Effector CD8-positive, alpha-beta T cell (primary cell): ENCODE measurements around the gene POFUT2.

ENCODE experiments used
- DNase-seq: peaks from one replicate; lab custom pipeline; 2025; lab: John Stamatoyannopoulos, UW

The POFUT2 gene

GRCh38 chr21:45283035-45283610 lies 4.6 kb downstream of the POFUT2 start:
- no peak for DNase-seq

GRCh38 chr21:45282283-45283034 lies 5.2 kb downstream of the POFUT2 start:
- DNase-seq: no peak

GRCh38 chr21:45281411-45282282 lies 6.0 kb downstream of the POFUT2 start:
- no peak for DNase-seq

DNA sequence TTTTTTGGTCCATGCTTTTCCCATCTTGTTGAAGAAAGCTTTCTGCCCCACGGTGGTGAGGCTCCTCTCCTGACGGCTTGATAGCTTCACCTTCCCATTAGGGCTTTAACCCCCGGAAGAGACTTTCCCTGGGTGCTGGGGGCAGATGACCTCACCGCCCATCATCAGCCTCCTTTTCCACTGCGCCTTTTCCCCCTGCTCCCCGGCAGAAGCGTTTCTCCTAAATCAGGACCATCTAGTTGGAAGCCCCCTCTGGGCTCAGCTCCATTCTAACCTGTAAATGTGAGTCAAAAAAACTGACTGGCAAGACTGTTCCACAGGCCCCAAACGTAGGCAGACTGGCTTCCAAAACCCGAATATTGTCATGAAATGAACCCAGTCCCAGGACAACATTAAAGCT lies 6.7 kb downstream of the POFUT2 start:
- DNase-seq: no peak

DNA sequence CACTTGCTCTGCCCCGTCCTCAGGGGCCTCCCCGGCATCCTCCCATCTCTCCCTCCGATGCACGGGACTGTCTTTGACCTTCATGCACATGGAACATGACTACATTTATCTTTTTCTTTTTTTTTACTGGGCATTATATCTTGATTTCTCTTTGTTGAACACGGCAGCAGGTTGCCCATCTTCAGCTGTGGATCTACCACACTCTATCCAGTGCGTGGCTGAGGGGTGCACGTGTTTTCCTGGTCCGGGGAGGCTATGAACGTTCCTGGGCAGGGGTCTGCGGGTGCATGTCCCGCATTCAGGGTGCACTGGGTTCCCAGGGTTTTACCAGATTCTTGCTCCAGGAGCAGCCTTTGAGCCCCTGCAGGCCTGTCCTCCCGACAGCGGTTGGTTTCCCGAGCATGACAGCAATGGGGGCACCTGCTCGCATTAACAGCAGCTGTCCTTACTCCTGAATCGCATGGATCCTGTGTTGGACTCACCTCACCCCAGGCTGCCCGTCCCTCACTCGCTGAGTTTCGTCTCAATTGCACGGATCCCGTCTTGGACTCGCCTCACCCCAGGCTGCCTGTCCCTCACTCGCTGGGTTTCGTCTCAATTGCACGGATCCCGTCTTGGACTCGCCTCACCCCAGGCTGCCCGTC lies 7.4 kb downstream of the POFUT2 start:
- no peak for DNase-seq

DNA sequence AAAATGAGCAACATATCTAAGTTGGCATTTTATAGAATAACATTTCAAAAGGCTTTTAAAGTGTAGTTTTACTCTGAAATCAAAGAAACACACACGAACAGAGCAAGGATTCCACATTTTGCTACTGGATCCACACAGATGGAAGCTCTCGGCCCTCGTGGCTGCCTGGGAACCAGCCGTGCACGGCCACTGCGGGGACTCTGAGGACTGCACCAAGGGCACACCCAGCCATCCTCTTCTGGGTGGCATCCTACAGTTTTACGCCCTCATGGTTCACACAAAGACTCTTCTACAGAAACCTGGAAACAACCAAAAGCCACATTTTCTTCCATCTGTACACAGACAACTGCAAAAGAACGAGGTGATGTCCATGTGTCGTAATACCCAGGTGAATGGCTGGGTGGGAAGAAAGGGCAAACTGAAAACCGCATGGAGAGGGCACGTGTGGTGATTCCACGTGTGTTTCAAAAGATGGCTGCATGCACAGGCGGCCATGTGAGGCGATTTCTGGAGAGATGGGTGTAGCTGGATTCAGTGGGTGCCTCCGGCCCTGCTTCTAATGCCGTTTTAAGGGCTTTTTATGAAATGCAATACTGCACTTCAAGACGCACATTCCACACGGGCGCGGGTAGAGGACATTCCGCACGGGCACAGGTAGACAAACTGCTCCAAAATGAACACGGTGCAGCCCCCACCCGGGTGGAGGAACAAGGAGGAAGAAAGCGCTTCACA lies 8.1 kb downstream of the POFUT2 start:
- no peak for DNase-seq

- no peak for DNase-seq
Observed at GRCh38 chr21:45278156-45278911, 9.4 kb downstream of the POFUT2 start.

GRCh38 chr21:45277101-45278045 lies 10.3 kb downstream of the POFUT2 start:
- DNase-seq: no peak

DNA sequence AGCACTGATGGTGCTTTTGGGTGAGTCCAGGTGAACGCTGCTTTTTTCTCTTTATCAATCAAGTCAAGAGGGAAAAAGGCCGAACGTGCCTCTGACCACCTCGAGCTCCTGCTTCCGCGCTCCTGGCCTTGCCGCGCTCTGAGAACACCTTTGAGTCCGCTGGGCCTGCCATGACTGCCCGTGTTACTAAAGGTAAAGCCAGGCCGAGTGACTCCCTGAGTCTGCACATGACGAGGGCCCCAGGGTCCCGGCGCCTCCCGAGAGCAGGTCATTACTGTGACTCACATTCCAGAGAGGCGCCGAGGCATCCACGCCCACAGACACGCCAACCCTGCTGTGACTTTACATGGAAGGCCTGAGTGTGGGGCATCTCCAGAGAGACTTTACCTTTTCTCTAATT lies 11.1 kb downstream of the POFUT2 start:
- DNase-seq: no peak

DNA sequence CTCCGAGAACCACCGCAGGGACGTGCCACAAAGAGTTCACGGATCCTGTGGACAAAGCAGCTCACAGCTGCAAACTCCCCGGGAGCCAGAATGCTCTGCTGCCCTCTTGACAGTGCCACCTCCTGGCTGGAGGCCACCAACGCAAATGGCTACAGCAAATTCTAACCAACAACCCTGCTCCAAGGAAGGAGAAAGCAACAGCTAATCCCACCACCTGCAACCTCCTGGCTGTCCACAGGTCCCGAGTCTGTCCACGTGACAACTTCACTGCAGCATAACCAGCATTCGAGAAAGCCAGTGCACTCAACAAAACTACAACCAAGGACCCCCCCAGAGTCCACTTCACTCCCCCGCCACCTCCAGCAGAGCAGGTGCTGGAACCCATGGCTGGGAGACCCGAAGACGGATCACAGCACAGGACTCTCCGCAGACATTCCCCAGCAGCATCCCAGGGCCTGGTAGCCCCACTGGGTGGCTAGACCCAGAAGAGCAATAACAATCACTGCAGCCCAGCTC lies 17.3 kb downstream of the POFUT2 start:
- no peak for DNase-seq

DNA sequence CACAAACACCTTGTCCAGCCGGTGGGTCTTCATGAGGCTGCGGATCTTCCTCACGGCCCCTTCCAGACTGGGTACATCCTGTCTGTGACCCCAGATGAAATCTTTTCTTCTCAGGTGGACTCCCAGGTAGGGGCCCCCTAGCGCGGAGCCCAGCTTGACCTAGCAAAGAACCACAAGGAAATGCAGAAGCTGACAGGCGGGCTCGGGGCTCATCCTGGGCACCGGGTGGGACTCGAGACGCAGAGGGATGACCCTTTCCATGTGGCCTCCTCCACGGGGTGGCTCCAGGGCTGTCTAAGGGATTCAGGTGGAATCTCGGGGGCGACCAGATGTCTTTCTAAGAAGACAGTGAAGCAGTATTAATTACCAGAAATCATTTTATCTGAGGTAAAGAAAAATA lies 17.8 kb downstream of the POFUT2 start:
- DNase-seq: no peak

- DNase-seq: no peak
Observed at GRCh38 chr21:45267390-45267760, 20.3 kb downstream of the POFUT2 start.

DNA sequence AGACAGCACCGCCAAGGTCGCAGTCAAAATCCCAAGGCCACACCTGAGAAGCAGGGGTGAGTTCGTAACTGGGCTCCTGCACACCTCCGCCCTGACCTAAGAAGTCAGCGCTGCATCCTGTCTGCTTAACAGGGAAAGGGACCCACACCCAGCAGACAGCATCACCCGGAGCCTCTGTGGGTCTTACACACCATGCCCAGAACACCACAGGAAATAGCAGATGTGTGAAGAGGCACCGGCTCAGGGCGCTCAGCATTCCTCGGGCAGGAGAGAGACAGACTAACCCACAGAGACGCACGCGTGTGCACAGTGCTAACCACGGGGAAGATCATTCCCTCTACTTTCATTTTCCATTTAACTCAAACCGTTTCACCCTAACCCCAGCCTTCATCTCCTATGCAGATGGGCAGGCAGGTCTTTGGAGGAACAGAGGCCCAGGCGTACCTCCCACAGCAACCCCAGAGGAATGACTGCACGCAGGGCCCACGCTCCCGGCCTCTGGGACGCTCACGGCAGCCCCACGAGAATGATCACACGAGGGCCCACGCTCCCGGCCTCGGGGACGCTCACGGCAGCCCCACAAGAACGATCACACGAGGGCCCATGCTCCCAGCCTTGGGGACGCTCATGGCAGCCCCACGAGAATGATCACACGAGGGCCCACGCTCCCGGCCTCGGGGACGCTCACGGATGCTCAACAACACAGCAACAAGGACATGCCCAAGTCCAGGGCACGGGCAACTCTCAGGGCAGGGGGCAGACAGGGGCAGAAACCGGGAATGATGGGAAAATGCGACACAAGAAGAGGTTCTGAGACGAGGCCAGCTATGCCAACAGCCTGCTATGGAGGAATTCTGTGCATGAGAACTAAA lies 20.9 kb downstream of the POFUT2 start:
- DNase-seq: no peak

GRCh38 chr21:45265721-45266517 lies 21.8 kb downstream of the POFUT2 start:
- no peak for DNase-seq

DNA sequence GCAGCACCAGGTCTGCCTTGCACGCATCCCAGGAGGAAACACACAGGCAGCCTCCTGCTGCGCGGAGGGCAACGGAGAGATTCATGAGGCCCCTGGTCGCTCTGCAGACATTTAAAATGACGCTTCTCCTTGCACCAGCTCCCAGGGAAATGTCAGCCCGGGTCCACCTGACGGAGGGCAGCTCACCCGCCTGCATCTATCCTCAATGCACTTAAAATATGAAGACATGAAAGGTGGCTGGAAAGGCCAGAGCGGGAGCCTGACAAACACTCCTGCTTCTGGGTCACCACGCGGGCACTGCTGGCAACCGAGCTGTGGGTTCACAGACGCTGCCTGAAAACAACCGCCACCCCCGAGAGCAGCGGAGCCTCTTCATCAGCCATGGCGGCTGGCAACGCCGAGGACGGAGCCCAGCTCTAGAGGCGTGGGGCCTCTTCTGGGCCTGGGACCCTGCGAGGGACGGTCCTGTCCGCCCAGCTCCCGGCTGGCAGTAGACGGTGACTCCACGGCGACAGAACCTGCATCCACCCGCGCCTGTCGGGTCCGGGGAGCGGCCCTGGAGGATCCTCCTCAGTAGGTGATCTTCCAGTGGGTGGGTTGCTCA lies 22.7 kb downstream of the POFUT2 start:
- no peak for DNase-seq

DNA sequence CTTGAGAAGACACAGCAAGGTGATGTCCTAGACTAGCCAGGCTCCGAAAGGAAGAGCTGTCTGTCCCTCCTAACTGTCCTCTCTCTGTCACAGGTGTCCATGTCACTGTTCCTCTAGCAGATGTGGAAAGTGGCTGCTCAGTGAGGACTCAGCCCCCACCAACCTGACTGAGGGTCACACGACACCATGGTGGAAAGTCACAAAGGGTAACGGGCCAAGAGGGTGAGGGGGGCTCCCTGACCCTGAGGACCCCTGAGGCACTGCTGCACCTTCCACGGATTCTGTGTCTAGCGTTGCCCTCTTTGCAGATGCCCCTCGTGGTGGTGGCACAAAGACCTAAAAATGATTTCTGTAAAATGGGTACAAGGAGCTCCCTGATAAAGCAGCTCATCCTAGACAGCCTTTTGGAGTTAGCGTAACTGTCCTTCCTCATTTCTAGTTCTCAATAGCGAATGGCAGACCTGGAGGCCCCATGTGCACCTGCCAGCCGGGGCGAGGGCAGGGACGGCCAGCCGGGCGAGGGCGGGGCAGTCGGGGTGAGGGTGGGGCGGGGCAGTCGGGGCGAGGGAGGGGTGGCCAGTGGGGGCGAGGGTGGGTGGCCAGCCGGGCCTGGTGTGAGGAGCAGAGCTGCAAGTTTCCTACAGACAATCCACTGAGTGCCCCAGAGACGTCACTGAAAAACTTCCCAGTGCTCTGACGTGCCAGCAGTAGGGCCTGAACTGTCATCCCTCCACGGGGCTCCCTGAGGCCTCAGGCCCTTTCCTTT lies 23.4 kb downstream of the POFUT2 start:
- DNase-seq: no peak

GRCh38 chr21:45263534-45263933 lies 24.2 kb downstream of the POFUT2 start:
- DNase-seq: no peak
